ENCODE measurements around the gene ZBTB17.

ZBTB17 gene

DNA sequence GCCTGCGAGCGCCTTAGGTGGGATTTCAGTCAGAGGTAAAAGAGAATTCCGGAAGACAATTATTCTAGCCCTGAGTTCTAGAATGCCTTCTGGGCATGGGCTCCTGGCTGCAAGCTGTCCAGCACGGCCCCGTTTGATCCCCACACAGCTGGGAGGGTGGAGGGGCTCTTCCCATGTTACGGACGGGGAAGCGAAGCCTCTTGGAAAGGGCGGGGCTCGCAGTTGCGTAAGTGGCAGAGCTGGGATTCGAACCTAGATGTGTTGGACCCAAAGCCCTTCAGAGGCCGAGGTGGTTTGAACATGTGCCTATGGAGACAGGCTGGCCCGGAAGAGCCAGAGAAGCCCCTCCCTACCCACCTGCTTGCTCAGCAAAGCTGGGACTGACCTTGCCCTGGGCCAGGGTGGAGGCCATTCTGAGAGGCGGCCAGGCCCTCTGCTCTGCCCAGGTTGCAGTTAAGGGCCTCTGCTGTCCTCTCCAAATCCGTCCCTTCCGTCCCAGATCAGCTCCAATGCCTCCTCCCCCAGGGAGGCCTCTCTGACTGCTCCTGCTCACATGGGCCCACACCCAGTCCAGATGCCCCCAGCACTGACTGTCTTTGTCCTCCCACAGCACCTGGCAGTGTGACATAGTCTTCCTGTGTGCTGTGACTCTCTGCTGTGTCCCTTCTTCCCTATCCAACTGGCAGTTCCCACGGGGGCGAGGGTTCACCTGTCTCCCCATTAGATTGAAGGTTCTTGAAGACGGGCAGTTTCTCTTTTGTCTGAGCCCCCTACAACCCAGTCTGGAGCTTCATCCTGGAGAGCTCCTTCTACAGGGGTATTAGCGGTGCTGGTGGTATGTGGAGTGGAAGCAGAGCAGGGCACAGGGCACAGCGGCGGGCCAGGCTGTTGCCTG, 43.1 kb upstream of the ZBTB17 start:
- no peak overlapping the region for H3K27ac ChIP-seq
- TF ChIP-seq ZFX (IDR thresholded peaks at IDR 0.05; ENCODE audit: borderline replicate concordance) (no peak), CTCF (IDR thresholded peaks at IDR 0.05) (no peak)

DNA sequence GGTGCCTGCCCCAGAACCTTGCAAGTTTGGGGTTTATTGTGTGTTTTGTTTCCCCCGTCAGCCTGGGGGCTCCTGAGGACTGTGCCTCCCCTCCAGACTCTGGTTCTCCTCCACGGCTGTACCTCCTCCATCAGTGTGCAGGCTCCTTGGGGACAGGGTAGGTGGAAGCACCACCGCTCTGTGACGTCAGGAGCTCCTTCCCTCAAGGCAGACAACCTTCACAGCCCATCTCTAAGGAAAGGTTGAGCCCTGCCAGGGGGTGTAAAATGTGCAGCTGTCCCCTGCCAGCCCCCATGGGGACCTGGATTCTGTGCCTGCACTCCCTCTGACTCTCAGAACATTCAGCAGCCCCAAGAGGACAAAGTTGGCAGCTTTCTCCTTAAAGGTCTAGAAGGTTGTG, 42.4 kb upstream of the ZBTB17 start:
- H3K27ac ChIP-seq = no peak overlapping the region
- no peak for TF ChIP-seq CTCF (IDR thresholded peaks at IDR 0.05)
- no peak for TF ChIP-seq ZFX (IDR thresholded peaks at IDR 0.05; ENCODE audit: borderline replicate concordance)

DNA sequence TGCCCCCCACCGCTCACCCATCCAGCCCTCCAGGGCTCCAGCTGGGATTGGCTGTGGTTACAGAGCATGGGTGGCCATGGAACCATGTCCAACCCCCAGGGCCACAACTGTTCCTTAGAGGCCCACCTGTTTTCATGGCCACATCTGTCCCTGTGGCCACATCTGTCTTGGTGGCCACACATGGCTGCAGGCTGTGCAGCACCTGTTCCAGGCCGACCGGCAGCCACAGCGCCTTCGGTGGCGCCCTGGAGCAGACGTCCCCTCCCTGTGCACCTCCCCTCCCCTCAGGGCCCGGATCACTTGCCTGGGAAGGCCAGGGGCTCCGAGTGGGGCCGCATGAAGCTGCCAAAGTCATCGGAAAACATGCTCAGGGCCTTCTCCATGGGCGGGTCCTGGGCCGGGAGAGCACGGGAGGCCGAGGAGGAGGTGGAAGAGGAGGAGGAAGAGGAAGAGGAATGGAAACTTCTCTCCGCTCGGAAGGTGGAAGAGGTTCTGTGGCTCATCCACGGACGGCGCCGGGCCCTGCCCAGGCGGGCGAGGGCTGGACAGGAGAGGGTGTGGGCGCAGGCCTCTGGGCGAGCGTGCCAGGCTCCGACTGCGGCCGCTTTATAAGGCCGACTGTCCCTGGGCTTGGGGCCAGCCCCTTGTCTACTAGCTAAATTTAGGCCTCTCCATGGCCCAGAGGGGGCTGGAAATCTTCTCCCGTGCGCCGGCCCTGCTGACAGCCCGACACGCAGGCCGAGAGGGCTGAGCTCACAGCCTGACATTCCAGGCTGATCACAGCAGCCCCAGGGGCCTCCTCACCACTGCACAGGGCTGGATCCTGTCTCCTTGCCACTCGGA, 41.8 kb upstream of the ZBTB17 start, which contains the start of gene HSPB7:
Gene HSPB7, minus strand, starts transcription at position 583 of the 843 bp plus-strand sequence. Its CDS starts 80 bp downstream, at position 503.
- H3K27ac ChIP-seq = no peak within 1 kb of the TSS
- TF ChIP-seq ZFX (IDR thresholded peaks at IDR 0.05; ENCODE audit: borderline replicate concordance) (no peak), CTCF (IDR thresholded peaks at IDR 0.05) (peak; percentile 9; the same call in 1 of the 2 replicates)

- H3K27ac ChIP-seq = no peak overlapping the region
- TF ChIP-seq CTCF (IDR thresholded peaks at IDR 0.05) (no peak), ZFX (IDR thresholded peaks at IDR 0.05; ENCODE audit: borderline replicate concordance) (no peak)
These were observed 41.2 kb upstream of the ZBTB17 start for GRCh38 chr1:16017076-16017460.

DNA sequence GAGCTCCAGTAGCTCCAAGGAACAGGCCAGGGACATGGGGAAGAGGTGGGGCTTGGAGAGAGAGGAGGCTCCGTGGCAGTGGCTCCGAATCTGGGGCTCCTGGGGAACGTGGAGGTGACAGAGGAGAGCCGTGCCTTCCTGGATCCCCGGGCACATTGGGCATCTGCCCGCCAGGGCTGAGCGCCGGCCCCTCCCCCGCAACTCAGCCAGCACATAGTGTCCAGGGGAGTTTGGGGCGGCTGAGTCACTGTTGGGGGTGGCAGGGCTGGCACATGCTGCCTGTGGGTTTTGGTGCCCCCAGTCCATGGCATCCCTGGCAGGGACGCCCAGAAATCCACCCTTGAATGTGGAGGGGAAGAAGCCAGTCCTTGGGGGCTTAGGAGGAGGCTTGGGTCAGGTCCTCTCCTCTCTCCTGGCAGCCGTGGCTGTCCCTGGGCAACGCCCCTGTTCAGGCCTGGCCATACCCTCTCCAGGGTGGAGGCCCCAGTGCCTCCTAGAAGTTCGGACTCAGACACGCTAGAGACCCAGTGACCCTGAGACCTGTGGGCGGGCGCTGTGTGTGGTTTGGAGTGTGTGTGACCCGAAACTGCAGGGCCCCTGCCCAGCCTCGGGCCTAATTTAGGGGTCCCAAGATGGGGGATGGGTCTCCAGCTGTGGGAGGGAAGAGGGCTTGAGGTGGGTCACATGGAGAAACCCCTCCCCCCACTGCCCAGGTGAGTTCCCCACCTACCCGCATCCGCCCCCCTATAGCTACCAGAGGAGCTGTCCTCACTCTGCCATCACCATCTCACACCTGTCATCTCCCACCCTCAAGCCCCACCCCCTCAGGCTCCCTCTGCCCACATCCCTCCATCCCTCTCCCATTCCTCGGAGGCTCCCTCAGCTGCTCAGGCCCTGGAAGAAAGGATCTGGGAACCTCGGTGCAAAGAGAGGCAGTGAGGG, 40.3 kb upstream of the ZBTB17 start:
- H3K27ac ChIP-seq = no peak overlapping the region
- TF ChIP-seq ZFX (IDR thresholded peaks at IDR 0.05; ENCODE audit: borderline replicate concordance) = no peak
- no peak for TF ChIP-seq CTCF (IDR thresholded peaks at IDR 0.05)

DNA sequence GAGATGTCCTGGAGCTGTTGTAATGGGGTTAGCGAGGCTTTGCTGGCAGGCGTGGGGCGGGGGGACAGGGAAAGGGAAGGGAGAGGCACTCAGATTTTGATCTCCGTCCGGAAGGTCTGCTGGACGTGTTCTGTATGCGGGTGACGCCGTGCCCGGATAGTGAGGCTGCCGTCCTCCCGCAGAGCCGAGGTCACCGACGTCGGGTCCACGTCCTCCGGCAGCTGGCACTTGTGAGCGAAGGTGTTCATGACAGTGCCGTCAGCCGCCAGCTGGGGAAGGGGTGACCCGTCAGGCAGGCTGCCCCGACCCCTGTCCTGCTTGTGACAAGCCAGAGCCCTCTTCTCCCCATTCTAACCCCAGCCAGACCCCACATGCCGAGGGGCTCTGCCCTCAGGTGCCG, 39.6 kb upstream of the ZBTB17 start:
- TF ChIP-seq ZFX (IDR thresholded peaks at IDR 0.05; ENCODE audit: borderline replicate concordance) = no peak
- TF ChIP-seq CTCF (IDR thresholded peaks at IDR 0.05) = no peak
- H3K27ac ChIP-seq = no peak overlapping the region
